NCI-H2196 (cell line): ENCODE results near the gene GOLGA6L2.
"Not testable (repeated sequence)": the region's sequence is repeated elsewhere in the genome, so short reads cannot be mapped to it uniquely, and the experiment has no call there.

ENCODE experiments used
- DNase-seq: peaks from one replicate; lab custom pipeline; 2025; ENCODE audit not compliant: unreplicated experiment; lab: John Stamatoyannopoulos, UW

GOLGA6L2 gene

GRCh38 chr15:23447107-23447500 is at the start of gene GOLGA6L2:
TSS of gene GOLGA6L2 (minus strand) at chr15:23447243. CDS start at chr15:23447181, 62 bp downstream.
- no peak for DNase-seq

- DNase-seq, result no peak
Measured at GRCh38 chr15:23484870-23485269, 37.8 kb upstream of the GOLGA6L2 start.

- DNase-seq, result no peak
Measured at GRCh38 chr15:23483821-23484299, 36.8 kb upstream of the GOLGA6L2 start.

GRCh38 chr15:23482764-23483489 is 35.9 kb upstream of the GOLGA6L2 start:
- no peak for DNase-seq

- no peak for DNase-seq
Measured at GRCh38 chr15:23482228-23482627, 35.2 kb upstream of the GOLGA6L2 start.

- no peak for DNase-seq
Measured at GRCh38 chr15:23477920-23478319, 30.9 kb upstream of the GOLGA6L2 start.

- DNase-seq, result no peak
Measured at GRCh38 chr15:23472678-23473077, 25.6 kb upstream of the GOLGA6L2 start.

GRCh38 chr15:23472033-23472432 is 25.0 kb upstream of the GOLGA6L2 start:
- no peak for DNase-seq

GRCh38 chr15:23467110-23467600 is 20.1 kb upstream of the GOLGA6L2 start:
- peak; percentile 0 for DNase-seq

GRCh38 chr15:23457890-23458289 is 10.8 kb upstream of the GOLGA6L2 start:
- no peak for DNase-seq

GRCh38 chr15:23446215-23447106 is 582 bp downstream of the GOLGA6L2 start:
- no peak for DNase-seq

GRCh38 chr15:23444269-23444668 is 2.8 kb downstream of the GOLGA6L2 start:
- no peak for DNase-seq

GRCh38 chr15:23441204-23441603 is 5.8 kb downstream of the GOLGA6L2 start:
- DNase-seq, result no peak

- DNase-seq, result no peak
Measured at GRCh38 chr15:23440596-23440995, 6.4 kb downstream of the GOLGA6L2 start.

- no peak for DNase-seq
Measured at GRCh38 chr15:23439513-23439912, 7.5 kb downstream of the GOLGA6L2 start.

GRCh38 chr15:23438816-23439466 is 8.1 kb downstream of the GOLGA6L2 start:
- DNase-seq, result no peak

- no peak for DNase-seq
Measured at GRCh38 chr15:23437673-23438072, 9.4 kb downstream of the GOLGA6L2 start.

- no peak for DNase-seq
Measured at GRCh38 chr15:23437146-23437545, 9.9 kb downstream of the GOLGA6L2 start.

GRCh38 chr15:23436421-23436820 is 10.6 kb downstream of the GOLGA6L2 start:
- no peak for DNase-seq

GRCh38 chr15:23434699-23435098 is 12.3 kb downstream of the GOLGA6L2 start:
- DNase-seq, result not testable (repeated sequence)

GRCh38 chr15:23425327-23425726 is 21.7 kb downstream of the GOLGA6L2 start:
- not testable (repeated sequence) for DNase-seq
